HEK293 (cell line): ENCODE results near the gene HRAS.

ENCODE experiments used
- CTCF ChIA-PET: fragments of 350-600 bp; formaldehyde crosslinking; extraction: SDS; loops from one replicate; lab custom pipeline; 2021; ENCODE audit warnings: antibody characterized with exemption; lab: Yijun Ruan, JAX
- POLR2A ChIA-PET: fragments of 300-600 bp; formaldehyde crosslinking; extraction: SDS; loops from one replicate; lab custom pipeline; 2020; ENCODE audit warnings: antibody characterized with exemption, inconsistent platforms; lab: Yijun Ruan, JAX
- H3K27ac ChIP-seq: fragments of 200-500 bp; sonication (Bioruptor generic); 2 replicates; pipeline ENCODE4 v1.5.1; 2014; ENCODE audit warnings: low read depth, low read length, control low read depth, inconsistent platforms; ENCODE audit errors: extremely low read depth
- H3K36me3 ChIP-seq, 2 experiments: fragments of 200-500 bp in 1 of 2; sonication (Bioruptor generic) in 1 of 2; 1 replicate in 1 of 2; 2 replicates in 1 of 2; pipeline ENCODE4 v1.5.1; 2014 to 2017; ENCODE audit warnings: inconsistent platforms in 2 of 2, low read length in 2 of 2; ENCODE audit not compliant: control insufficient read depth in 2 of 2, insufficient read depth in 1 of 2
- H3K4me1 ChIP-seq: fragments of 200-500 bp; sonication (Bioruptor generic); 2 replicates; pipeline ENCODE4 v1.5.1; 2014; ENCODE audit warnings: mild to moderate bottlenecking, low read length, inconsistent platforms; ENCODE audit not compliant: control insufficient read depth, insufficient read depth
- H3K4me3 ChIP-seq: 2 replicates; pipeline ENCODE4 v1.5.1; 2011; ENCODE audit warnings: low read depth, mild to moderate bottlenecking, control low read depth, low read length, moderate library complexity
- H3K9me3 ChIP-seq: fragments of 200-500 bp; sonication (Bioruptor generic); 2 replicates; pipeline ENCODE4 v1.5.1; 2014; ENCODE audit warnings: low read depth, low read length, inconsistent platforms; ENCODE audit not compliant: control insufficient read depth, insufficient read depth
- EGR2 ChIP-seq: fragments of 450-650 bp; formaldehyde crosslinking; IDR thresholded peaks from 2 replicates; pipeline ENCODE4 v1.5.1; 2016; ENCODE audit warnings: low read depth, missing biosample characterization, missing genetic modification characterization
- GFI1B ChIP-seq: fragments of 450-650 bp; formaldehyde crosslinking; IDR thresholded peaks from 2 replicates; pipeline ENCODE4 v1.5.1; 2016; ENCODE audit warnings: missing biosample characterization, missing genetic modification characterization
- GLIS2 ChIP-seq: fragments of 450-650 bp; formaldehyde crosslinking; IDR thresholded peaks from 2 replicates; pipeline ENCODE4 v1.5.1; 2016; ENCODE audit warnings: missing biosample characterization, missing genetic modification characterization
- MEIS1 ChIP-seq: sonication (generic); formaldehyde crosslinking; IDR thresholded peaks from 2 replicates; pipeline ENCODE4 v1.8.1; 2022; ENCODE audit warnings: missing genetic modification reagents, mild to moderate bottlenecking, borderline replicate concordance
- MZF1 ChIP-seq: fragments of 450-650 bp; formaldehyde crosslinking; IDR thresholded peaks from 2 replicates; pipeline ENCODE4 v1.5.1; 2017; ENCODE audit warnings: missing biosample characterization, missing genetic modification characterization, borderline replicate concordance
- PRDM1 ChIP-seq: fragments of 450-650 bp; formaldehyde crosslinking; IDR thresholded peaks from 2 replicates; pipeline ENCODE4; 2016; ENCODE audit warnings: missing biosample characterization, missing genetic modification characterization
- SP2 ChIP-seq: fragments of 450-650 bp; formaldehyde crosslinking; IDR thresholded peaks from 2 replicates; pipeline ENCODE4 v1.5.1; 2016; ENCODE audit warnings: missing biosample characterization, missing genetic modification characterization
- ZBTB17 ChIP-seq: fragments of 450-650 bp; formaldehyde crosslinking; IDR thresholded peaks from 2 replicates; pipeline ENCODE4 v1.5.1; 2016; ENCODE audit warnings: missing biosample characterization, missing genetic modification characterization
- ZFP3 ChIP-seq: fragments of 450-650 bp; formaldehyde crosslinking; IDR thresholded peaks from 2 replicates; pipeline ENCODE4 v1.5.1; 2016; ENCODE audit warnings: low read depth, missing biosample characterization, missing genetic modification characterization
- ZNF10 ChIP-seq: fragments of 450-650 bp; formaldehyde crosslinking; IDR thresholded peaks from 2 replicates; pipeline ENCODE4 v1.5.1; 2017; ENCODE audit warnings: missing biosample characterization, missing genetic modification characterization
- ZNF175 ChIP-seq: fragments of 450-650 bp; formaldehyde crosslinking; IDR thresholded peaks from 2 replicates; pipeline ENCODE4 v1.5.1; 2016; ENCODE audit warnings: missing biosample characterization, missing genetic modification characterization
- ZNF214 ChIP-seq: fragments of 450-650 bp; formaldehyde crosslinking; IDR thresholded peaks from 2 replicates; pipeline ENCODE4 v1.5.1; 2017; ENCODE audit warnings: missing biosample characterization, mild to moderate bottlenecking, missing genetic modification characterization, borderline replicate concordance
- ZNF223 ChIP-seq: fragments of 450-650 bp; formaldehyde crosslinking; IDR thresholded peaks from 2 replicates; pipeline ENCODE4 v1.5.1; 2016; ENCODE audit warnings: missing biosample characterization, missing genetic modification characterization
- ZNF248 ChIP-seq: fragments of 450-650 bp; formaldehyde crosslinking; IDR thresholded peaks from 2 replicates; pipeline ENCODE4 v1.5.1; 2017; ENCODE audit warnings: missing biosample characterization, missing genetic modification characterization
- ZNF266 ChIP-seq: fragments of 450-650 bp; formaldehyde crosslinking; IDR thresholded peaks from 2 replicates; pipeline ENCODE4 v1.5.1; 2016; ENCODE audit warnings: missing biosample characterization, missing genetic modification characterization, low read depth
- ZNF596 ChIP-seq: fragments of 450-650 bp; IDR thresholded peaks from 2 replicates; pipeline ENCODE4 v1.5.0; 2018; ENCODE audit warnings: missing biosample characterization, mild to moderate bottlenecking, missing genetic modification characterization, moderate library complexity
- ZNF610 ChIP-seq: fragments of 450-650 bp; formaldehyde crosslinking; IDR thresholded peaks from 2 replicates; pipeline ENCODE4 v1.5.1; 2016; ENCODE audit warnings: missing biosample characterization, missing genetic modification characterization, borderline replicate concordance
- ZNF623 ChIP-seq: fragments of 450-650 bp; formaldehyde crosslinking; IDR thresholded peaks from 2 replicates; pipeline ENCODE4 v1.5.1; 2016; ENCODE audit warnings: missing biosample characterization, missing genetic modification characterization
- ZNF664 ChIP-seq: fragments of 450-650 bp; formaldehyde crosslinking; IDR thresholded peaks from 2 replicates; pipeline ENCODE4 v1.5.1; 2016; ENCODE audit warnings: missing biosample characterization, missing genetic modification characterization
- ZNF792 ChIP-seq: fragments of 450-650 bp; formaldehyde crosslinking; IDR thresholded peaks from 2 replicates; pipeline ENCODE4 v1.5.1; 2016; ENCODE audit warnings: missing biosample characterization, missing genetic modification characterization
- TF ChIP-seq, protein P1 (sequence below): fragments of 450-650 bp; formaldehyde crosslinking; IDR thresholded peaks from 2 replicates; pipeline ENCODE4 v1.5.1; 2016; ENCODE audit warnings: missing biosample characterization, missing genetic modification characterization
- TF ChIP-seq, protein P2 (sequence below): fragments of 450-650 bp; formaldehyde crosslinking; IDR thresholded peaks from 2 replicates; pipeline ENCODE4 v1.5.1; 2016; ENCODE audit warnings: missing biosample characterization, missing genetic modification characterization, low read depth
- TF ChIP-seq, protein P3 (sequence below): fragments of 450-650 bp; formaldehyde crosslinking; IDR thresholded peaks from 2 replicates; pipeline ENCODE4 v1.5.1; 2017; ENCODE audit warnings: missing biosample characterization, missing genetic modification characterization
- TF ChIP-seq, protein P4 (sequence below): fragments of 450-650 bp; IDR thresholded peaks from 2 replicates; pipeline ENCODE4 v1.5.1; 2018; ENCODE audit warnings: missing biosample characterization, missing genetic modification characterization
- TF ChIP-seq, protein P5 (sequence below): fragments of 450-650 bp; formaldehyde crosslinking; conservative IDR thresholded peaks from 2 replicates; pipeline ENCODE4 v1.5.1; 2016; ENCODE audit warnings: low read depth, missing biosample characterization, missing genetic modification characterization

Gene HRAS

DNA sequence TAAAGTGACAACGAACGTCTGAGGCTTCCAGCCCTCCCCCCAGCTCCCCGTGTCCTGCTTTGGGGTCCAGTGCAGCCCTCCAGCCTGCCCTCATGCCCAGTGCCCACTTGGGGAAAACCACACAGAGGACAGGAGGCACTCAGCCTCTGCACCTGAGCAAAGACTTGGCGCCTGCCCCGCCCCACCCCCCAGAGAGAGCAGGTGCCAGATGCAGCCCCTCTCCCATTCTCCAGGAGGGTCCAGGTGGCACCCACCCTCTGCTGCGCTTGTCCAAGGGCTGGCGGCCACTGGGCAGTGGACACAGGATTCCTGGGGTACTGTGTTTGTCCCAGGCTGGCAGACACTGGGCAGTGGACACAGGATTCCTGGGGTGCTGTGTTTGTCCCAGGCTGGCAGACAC, 44.0 kb downstream of the HRAS start (continued):
- TF ChIP-seq, protein P1, sequence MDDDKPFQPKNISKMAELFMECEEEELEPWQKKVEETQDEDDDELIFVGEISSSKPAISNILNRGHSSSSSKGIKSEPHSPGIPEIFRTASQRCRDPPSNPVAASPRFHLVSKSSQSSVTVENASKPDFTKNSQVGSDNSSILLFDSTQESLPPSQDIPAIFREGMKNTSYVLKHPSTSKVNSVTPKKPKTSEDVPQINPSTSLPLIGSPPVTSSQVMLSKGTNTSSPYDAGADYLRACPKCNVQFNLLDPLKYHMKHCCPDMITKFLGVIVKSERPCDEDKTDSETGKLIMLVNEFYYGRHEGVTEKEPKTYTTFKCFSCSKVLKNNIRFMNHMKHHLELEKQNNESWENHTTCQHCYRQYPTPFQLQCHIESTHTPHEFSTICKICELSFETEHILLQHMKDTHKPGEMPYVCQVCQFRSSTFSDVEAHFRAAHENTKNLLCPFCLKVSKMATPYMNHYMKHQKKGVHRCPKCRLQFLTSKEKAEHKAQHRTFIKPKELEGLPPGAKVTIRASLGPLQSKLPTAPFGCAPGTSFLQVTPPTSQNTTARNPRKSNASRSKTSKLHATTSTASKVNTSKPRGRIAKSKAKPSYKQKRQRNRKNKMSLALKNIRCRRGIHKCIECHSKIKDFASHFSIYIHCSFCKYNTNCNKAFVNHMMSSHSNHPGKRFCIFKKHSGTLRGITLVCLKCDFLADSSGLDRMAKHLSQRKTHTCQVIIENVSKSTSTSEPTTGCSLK (tag by site-specific recombination): no peak
- TF ChIP-seq ZNF10 (tag by site-specific recombination): no peak
- TF ChIP-seq ZNF248: no peak
- TF ChIP-seq ZNF223 (tag by site-specific recombination): no peak

DNA sequence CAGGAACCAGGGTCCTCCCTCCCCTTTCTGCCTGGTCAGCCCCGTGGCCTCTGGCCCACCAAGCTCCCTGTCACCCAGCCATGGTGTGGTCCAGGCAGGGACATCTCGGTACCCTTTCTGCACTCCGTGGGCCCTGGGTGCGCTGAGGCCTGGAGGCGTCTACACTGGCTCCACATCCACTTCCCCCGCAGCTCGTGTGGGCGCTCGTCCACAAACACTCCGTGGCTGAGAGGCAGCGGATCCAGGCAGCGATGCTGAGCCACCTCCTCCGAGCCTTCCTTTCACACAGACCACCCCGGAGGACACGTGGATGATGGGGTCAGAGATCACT, 44.5 kb downstream of the HRAS start:
- POLR2A ChIA-PET: interaction anchor here (0.7 kb wide), 1 partner anchor 16 kb away, joined by 3 read pairs; the partner anchor contains the start of gene RNH1
- peaks cover 0 to 69% of the 10 kb centered on the region in 2 experiments; a peak in 1 of 3 replicates for H3K36me3 ChIP-seq

DNA sequence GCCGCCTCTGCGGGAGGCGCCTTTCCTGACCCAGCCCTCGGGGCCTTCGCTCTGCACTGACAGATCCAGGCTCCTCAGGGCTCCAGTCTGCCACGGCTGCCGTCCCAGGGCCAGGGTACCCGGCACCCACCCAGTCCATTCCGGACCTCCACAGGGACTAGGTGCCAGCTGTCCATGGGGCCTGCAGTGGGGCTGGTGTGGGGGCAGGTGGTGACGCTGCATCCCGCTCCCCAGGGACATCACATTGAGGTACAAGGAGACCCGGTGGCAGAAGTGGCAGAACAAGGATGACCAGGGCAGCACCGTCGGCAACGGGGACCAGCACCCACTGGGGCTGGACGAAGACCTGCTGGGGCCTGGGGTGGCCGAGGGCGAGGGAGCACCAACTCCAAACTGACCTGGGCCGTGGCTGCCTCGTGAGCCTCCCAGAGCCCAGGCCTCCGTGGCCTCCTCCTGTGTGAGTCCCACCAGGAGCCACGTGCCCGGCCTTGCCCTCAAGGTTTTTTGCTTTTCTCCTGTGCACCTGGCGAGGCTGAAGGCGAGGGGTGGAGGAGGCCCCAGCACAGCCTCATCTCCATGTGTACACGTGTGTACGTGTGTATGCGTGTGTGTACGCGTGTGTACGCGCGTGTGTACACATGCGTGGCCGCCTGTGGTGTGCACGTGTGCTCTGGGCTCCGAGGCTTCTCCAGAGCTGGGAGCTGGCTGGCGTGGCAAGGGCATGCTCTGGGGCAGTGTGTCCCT, 45.0 kb downstream of the HRAS start:
- ChIA-PET CTCF (no interaction called here), POLR2A (interaction anchor here (0.7 kb wide), 1 partner anchor 16 kb away, joined by 3 read pairs; the partner anchor contains the start of gene RNH1)
- H3K9me3 ChIP-seq: no peaks in the 10 kb centered on the region
- no peaks in the 10 kb centered on the region for H3K4me1 ChIP-seq
- H3K27ac ChIP-seq: no peak overlapping the region
- H3K36me3 ChIP-seq: peaks cover 0 to 63% of the 10 kb centered on the region in 2 experiments; a peak in 1 of 3 replicates
- H3K4me3 ChIP-seq: no peak overlapping the region
- TF ChIP-seq, protein P2, sequence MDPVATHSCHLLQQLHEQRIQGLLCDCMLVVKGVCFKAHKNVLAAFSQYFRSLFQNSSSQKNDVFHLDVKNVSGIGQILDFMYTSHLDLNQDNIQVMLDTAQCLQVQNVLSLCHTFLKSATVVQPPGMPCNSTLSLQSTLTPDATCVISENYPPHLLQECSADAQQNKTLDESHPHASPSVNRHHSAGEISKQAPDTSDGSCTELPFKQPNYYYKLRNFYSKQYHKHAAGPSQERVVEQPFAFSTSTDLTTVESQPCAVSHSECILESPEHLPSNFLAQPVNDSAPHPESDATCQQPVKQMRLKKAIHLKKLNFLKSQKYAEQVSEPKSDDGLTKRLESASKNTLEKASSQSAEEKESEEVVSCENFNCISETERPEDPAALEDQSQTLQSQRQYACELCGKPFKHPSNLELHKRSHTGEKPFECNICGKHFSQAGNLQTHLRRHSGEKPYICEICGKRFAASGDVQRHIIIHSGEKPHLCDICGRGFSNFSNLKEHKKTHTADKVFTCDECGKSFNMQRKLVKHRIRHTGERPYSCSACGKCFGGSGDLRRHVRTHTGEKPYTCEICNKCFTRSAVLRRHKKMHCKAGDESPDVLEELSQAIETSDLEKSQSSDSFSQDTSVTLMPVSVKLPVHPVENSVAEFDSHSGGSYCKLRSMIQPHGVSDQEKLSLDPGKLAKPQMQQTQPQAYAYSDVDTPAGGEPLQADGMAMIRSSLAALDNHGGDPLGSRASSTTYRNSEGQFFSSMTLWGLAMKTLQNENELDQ (tag by site-specific recombination): no peak
- no peak for TF ChIP-seq PRDM1 (tag by site-specific recombination)
- no peak for TF ChIP-seq GLIS2 (tag by site-specific recombination)
- TF ChIP-seq ZNF266: no peak
- no peak for TF ChIP-seq ZNF175
- no peak for TF ChIP-seq ZNF610 (tag by site-specific recombination)
- no peak for TF ChIP-seq ZNF664
- no peak for TF ChIP-seq SP2 (tag by site-specific recombination)

More for the DNA sequence above, 44.5 kb downstream of the HRAS start:
- H3K4me1 ChIP-seq: no peaks in the 10 kb centered on the region
- no peaks in the 10 kb centered on the region for H3K9me3 ChIP-seq
- H3K27ac ChIP-seq: no peak overlapping the region
- H3K4me3 ChIP-seq: no peak overlapping the region
- CTCF ChIA-PET: no interaction called here
- TF ChIP-seq MZF1 (tag by site-specific recombination) (no peak), ZNF596 (tag by site-specific recombination) (no peak), ZFP3 (tag by site-specific recombination) (no peak), GFI1B (tag by site-specific recombination) (no peak), EGR2 (tag by site-specific recombination) (no peak), ZNF792 (tag by site-specific recombination) (no peak), ZNF623 (tag by site-specific recombination) (no peak), ZNF214 (no peak), MEIS1 (CRISPR knock-in tag) (no peak), ZBTB17 (tag by site-specific recombination) (no peak)
- TF ChIP-seq, protein P3, sequence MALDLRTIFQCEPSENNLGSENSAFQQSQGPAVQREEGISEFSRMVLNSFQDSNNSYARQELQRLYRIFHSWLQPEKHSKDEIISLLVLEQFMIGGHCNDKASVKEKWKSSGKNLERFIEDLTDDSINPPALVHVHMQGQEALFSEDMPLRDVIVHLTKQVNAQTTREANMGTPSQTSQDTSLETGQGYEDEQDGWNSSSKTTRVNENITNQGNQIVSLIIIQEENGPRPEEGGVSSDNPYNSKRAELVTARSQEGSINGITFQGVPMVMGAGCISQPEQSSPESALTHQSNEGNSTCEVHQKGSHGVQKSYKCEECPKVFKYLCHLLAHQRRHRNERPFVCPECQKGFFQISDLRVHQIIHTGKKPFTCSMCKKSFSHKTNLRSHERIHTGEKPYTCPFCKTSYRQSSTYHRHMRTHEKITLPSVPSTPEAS (tag by site-specific recombination): no peak
- TF ChIP-seq, protein P4, sequence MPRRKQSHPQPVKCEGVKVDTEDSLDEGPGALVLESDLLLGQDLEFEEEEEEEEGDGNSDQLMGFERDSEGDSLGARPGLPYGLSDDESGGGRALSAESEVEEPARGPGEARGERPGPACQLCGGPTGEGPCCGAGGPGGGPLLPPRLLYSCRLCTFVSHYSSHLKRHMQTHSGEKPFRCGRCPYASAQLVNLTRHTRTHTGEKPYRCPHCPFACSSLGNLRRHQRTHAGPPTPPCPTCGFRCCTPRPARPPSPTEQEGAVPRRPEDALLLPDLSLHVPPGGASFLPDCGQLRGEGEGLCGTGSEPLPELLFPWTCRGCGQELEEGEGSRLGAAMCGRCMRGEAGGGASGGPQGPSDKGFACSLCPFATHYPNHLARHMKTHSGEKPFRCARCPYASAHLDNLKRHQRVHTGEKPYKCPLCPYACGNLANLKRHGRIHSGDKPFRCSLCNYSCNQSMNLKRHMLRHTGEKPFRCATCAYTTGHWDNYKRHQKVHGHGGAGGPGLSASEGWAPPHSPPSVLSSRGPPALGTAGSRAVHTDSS (tag by site-specific recombination): no peak
- TF ChIP-seq, protein P5, sequence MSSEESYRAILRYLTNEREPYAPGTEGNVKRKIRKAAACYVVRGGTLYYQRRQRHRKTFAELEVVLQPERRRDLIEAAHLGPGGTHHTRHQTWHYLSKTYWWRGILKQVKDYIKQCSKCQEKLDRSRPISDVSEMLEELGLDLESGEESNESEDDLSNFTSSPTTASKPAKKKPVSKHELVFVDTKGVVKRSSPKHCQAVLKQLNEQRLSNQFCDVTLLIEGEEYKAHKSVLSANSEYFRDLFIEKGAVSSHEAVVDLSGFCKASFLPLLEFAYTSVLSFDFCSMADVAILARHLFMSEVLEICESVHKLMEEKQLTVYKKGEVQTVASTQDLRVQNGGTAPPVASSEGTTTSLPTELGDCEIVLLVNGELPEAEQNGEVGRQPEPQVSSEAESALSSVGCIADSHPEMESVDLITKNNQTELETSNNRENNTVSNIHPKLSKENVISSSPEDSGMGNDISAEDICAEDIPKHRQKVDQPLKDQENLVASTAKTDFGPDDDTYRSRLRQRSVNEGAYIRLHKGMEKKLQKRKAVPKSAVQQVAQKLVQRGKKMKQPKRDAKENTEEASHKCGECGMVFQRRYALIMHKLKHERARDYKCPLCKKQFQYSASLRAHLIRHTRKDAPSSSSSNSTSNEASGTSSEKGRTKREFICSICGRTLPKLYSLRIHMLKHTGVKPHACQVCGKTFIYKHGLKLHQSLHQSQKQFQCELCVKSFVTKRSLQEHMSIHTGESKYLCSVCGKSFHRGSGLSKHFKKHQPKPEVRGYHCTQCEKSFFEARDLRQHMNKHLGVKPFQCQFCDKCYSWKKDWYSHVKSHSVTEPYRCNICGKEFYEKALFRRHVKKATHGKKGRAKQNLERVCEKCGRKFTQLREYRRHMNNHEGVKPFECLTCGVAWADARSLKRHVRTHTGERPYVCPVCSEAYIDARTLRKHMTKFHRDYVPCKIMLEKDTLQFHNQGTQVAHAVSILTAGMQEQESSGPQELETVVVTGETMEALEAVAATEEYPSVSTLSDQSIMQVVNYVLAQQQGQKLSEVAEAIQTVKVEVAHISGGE (tag by site-specific recombination): no peak
